GM18873 (cell line): ENCODE results near the gene DIDO1.

ENCODE experiments used
- ATAC-seq: cut with Tn5 transposase; IDR thresholded peaks from one replicate; pipeline ENCODE4 v1.9.1; 2021; ENCODE audit warnings: mild to moderate bottlenecking, moderate library complexity, moderate number of reproducible peaks; ENCODE audit not compliant: unreplicated experiment, low FRiP score

The DIDO1 gene

GRCh38 chr20:62926229-62927127, at the start of gene DIDO1:
DIDO1 (minus strand) TSS chr20:62926505.
- ATAC-seq, result peak; percentile 54

GRCh38 chr20:62975251-62975760, 49.0 kb upstream of the DIDO1 start:
- no peak for ATAC-seq

GRCh38 chr20:62972845-62973745, 46.8 kb upstream of the DIDO1 start:
- no peak for ATAC-seq

- peak; percentile 41 for ATAC-seq
These were observed 45.9 kb upstream of the DIDO1 start for GRCh38 chr20:62971950-62972844.

- ATAC-seq, result no peak
These were observed 45.1 kb upstream of the DIDO1 start for GRCh38 chr20:62971211-62971949.

- ATAC-seq, result no peak
These were observed 44.3 kb upstream of the DIDO1 start for GRCh38 chr20:62970307-62971210.

GRCh38 chr20:62969939-62970306, 43.6 kb upstream of the DIDO1 start:
- ATAC-seq, result no peak

- ATAC-seq, result no peak
These were observed 43.0 kb upstream of the DIDO1 start for GRCh38 chr20:62969179-62969760.

GRCh38 chr20:62968378-62969178, 42.3 kb upstream of the DIDO1 start:
- ATAC-seq, result no peak

- no peak for ATAC-seq
These were observed 41.5 kb upstream of the DIDO1 start for GRCh38 chr20:62967628-62968351.

GRCh38 chr20:62967149-62967501, 40.8 kb upstream of the DIDO1 start:
- no peak for ATAC-seq

GRCh38 chr20:62966212-62967148, 40.2 kb upstream of the DIDO1 start:
- ATAC-seq, result no peak

- ATAC-seq, result no peak
These were observed 39.1 kb upstream of the DIDO1 start for GRCh38 chr20:62965363-62965771.

- no peak for ATAC-seq
These were observed 38.4 kb upstream of the DIDO1 start for GRCh38 chr20:62964700-62965099.

GRCh38 chr20:62963614-62964397, 37.5 kb upstream of the DIDO1 start:
- no peak for ATAC-seq
